Measurements from ENCODE around the gene SHMT2. TPM values are rescaled to one million over a fixed set of nuclear protein-coding genes. Genes with fewer than 3 reads are reported as not detected.

SHMT2 gene
- total RNA-seq, 1 donor from 2014 or later, result 490 TPM

DNA sequence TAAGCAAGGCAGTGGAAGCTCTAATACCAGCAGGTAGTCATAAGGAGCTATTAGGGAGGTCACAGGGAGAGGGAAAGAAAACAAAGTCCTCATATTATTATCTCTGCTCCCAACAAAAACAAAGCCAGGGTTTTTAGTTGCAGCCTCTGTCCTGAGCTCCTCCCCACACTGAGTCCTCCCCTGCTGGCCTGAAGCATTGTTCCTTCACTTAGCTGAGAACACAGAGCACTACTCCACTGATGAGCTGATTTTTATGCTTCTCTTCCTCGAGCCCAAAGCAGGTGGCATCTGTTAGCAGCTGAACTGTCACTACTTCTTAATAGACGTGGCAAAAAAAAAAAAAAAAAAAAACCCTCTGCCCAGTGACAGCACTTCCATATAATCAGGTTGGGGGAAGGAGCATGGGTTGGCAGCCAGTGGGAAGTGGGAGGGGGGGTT, 31.9 kb downstream of the SHMT2 start:
- TF ChIP-seq, protein P1, sequence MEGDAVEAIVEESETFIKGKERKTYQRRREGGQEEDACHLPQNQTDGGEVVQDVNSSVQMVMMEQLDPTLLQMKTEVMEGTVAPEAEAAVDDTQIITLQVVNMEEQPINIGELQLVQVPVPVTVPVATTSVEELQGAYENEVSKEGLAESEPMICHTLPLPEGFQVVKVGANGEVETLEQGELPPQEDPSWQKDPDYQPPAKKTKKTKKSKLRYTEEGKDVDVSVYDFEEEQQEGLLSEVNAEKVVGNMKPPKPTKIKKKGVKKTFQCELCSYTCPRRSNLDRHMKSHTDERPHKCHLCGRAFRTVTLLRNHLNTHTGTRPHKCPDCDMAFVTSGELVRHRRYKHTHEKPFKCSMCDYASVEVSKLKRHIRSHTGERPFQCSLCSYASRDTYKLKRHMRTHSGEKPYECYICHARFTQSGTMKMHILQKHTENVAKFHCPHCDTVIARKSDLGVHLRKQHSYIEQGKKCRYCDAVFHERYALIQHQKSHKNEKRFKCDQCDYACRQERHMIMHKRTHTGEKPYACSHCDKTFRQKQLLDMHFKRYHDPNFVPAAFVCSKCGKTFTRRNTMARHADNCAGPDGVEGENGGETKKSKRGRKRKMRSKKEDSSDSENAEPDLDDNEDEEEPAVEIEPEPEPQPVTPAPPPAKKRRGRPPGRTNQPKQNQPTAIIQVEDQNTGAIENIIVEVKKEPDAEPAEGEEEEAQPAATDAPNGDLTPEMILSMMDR (IDR thresholded peaks at IDR 0.05; ENCODE audit: insufficient read depth, low read length, poor library complexity, severe bottlenecking), result no peak
- Histone ChIP-seq H3K27me3 (ENCODE audit: control insufficient read depth, insufficient read depth, low read length) (no peaks in the 10 kb centered on the region), H3K36me3 (ENCODE audit: control insufficient read depth, insufficient read depth, low read length) (peaks cover 1% of the 10 kb centered on the region), H3K4me3 (ENCODE audit: low read depth, low read length) (no peak overlapping the region)
- no peak for DNase-seq (ENCODE audit: low read depth)

DNA sequence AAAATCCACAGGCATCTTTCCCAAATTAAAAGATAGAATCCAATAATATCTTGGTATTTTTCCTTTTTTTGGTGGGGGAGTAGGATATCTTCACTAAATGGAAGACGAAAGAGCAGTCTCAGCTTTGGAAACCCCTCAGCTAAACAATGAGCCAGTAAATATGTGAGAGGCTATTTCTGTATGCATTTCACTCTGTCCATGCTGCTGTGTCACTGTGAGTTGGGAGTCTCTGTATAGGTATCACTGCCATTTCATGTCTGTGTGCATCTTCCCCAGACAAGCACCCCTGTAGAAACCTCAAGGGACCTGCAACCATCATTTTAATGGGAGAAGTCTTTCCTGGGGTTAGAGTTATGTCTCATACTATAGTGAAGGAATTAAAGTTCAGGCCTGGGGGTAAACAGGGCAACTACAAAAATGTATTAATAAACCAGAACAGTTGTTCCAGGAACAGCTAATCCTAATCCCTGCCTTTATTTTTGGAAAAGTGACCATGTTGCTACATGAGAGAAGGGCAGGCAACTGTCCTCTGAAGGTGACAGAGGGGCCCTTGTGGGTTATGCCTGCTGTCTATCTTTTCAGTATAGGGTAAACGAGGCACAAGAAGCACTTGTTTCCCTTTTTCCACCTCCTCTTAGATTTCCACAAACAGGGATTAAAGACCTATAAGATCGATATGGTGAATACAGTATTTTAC, 32.8 kb downstream of the SHMT2 start:
- TF ChIP-seq, protein P1 (IDR thresholded peaks at IDR 0.05; ENCODE audit: insufficient read depth, low read length, poor library complexity, severe bottlenecking), result no peak
- Histone ChIP-seq H3K27me3 (ENCODE audit: control insufficient read depth, insufficient read depth, low read length) (no peaks in the 10 kb centered on the region), H3K36me3 (ENCODE audit: control insufficient read depth, insufficient read depth, low read length) (peaks cover 1% of the 10 kb centered on the region), H3K4me3 (ENCODE audit: low read depth, low read length) (no peak overlapping the region)
- DNase-seq (ENCODE audit: low read depth), result no peak

DNA sequence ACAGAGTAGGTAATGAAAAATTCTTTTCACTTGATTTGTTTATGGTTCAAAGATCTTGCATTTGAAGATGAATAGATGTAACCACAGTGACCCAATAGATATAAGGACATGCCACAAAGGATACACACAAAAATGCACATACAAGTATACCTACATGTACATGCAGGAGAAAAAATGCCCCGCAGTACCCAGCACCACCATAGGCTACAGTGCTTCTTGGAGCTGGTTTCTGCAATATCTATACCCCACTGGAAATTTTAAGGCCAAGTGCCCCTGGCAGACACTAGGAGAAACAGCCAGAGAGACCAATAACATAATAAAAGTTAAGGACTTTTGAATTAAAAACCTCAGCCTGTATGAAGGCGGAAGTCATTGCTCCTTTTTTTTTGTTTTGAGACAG, 33.6 kb downstream of the SHMT2 start:
- Histone ChIP-seq H3K4me3 (ENCODE audit: low read depth, low read length) (no peak overlapping the region), H3K36me3 (ENCODE audit: control insufficient read depth, insufficient read depth, low read length) (peaks cover 1% of the 10 kb centered on the region), H3K27me3 (ENCODE audit: control insufficient read depth, insufficient read depth, low read length) (no peaks in the 10 kb centered on the region)
- TF ChIP-seq, protein P1 (IDR thresholded peaks at IDR 0.05; ENCODE audit: insufficient read depth, low read length, poor library complexity, severe bottlenecking), result no peak
- DNase-seq (ENCODE audit: low read depth), result no peak

DNA sequence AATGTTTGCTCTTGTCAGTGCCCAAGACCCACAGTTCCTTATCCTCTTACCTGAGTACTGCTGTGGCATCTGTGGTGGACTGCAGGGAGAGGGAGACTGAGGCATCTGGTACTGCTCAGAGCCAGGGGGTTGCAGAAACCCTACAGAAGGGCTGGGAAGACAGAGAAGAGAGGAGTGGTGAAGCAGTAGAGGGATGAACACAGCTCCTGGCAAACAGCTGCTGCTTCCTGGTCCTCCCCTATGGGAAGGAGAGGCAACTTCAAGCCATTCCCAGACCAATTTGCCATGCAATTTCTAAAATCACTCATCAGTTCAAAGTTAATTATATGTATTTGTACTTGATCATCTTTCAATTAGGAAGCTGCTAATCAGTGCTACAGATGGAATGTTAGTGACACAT, 37.2 kb downstream of the SHMT2 start:
- Histone ChIP-seq H3K4me3 (ENCODE audit: low read depth, low read length) (no peak overlapping the region), H3K27me3 (ENCODE audit: control insufficient read depth, insufficient read depth, low read length) (no peaks in the 10 kb centered on the region), H3K36me3 (ENCODE audit: control insufficient read depth, insufficient read depth, low read length) (peaks cover 1% of the 10 kb centered on the region)
- TF ChIP-seq, protein P1 (IDR thresholded peaks at IDR 0.05; ENCODE audit: insufficient read depth, low read length, poor library complexity, severe bottlenecking), result no peak
- no peak for DNase-seq (ENCODE audit: low read depth)

- Histone ChIP-seq H3K27me3 (ENCODE audit: control insufficient read depth, insufficient read depth, low read length) (no peaks in the 10 kb centered on the region), H3K36me3 (ENCODE audit: control insufficient read depth, insufficient read depth, low read length) (peaks cover 1% of the 10 kb centered on the region), H3K4me3 (ENCODE audit: low read depth, low read length) (no peak overlapping the region)
- TF ChIP-seq, protein P1 (IDR thresholded peaks at IDR 0.05; ENCODE audit: insufficient read depth, low read length, poor library complexity, severe bottlenecking), result no peak
- no peak for DNase-seq (ENCODE audit: low read depth)
These were observed 38.8 kb downstream of the SHMT2 start for GRCh38 chr12:57268264-57268663.

DNA sequence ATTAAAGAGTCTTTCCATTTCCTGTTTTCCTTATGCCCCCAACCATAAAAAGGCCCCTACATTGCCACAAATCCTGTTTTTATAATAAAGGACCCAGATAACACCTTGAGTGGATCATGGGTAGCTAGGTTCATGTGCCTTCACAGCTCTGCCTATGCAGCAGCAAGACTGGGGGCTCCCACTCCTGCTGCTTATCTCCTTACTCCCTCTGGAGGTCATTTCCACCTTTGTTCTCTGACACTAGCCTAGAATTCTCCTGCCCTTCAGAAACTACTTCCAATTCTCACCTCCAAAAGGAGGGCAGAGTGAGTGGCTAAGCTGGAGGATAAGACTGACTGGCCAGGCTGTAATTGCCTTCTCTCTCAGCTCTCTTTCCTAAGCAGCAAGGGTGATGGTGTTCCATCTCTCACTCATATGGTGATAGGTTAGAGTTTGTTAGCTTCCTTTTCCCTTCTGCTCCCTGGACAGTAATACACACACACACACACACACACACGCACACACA, 41.5 kb downstream of the SHMT2 start:
- Histone ChIP-seq H3K4me3 (ENCODE audit: low read depth, low read length) (no peak overlapping the region), H3K36me3 (ENCODE audit: control insufficient read depth, insufficient read depth, low read length) (peaks cover 1% of the 10 kb centered on the region), H3K27me3 (ENCODE audit: control insufficient read depth, insufficient read depth, low read length) (no peaks in the 10 kb centered on the region)
- no peak for DNase-seq (ENCODE audit: low read depth)
- TF ChIP-seq, protein P1 (IDR thresholded peaks at IDR 0.05; ENCODE audit: insufficient read depth, low read length, poor library complexity, severe bottlenecking), result no peak
